Stimulated activated CD4-positive, alpha-beta T cell treated with anti-CD3 and anti-CD28 coated beads, Interleukin-15, amount 100 ng/mL, for 24 hours (primary cell): ENCODE data around the gene MIX23.
"Not testable (repeated sequence)": the region's sequence is repeated elsewhere in the genome, so short reads cannot be mapped to it uniquely, and the experiment has no call there.

Experiments used
- DNase-seq: peaks from one replicate; pipeline ENCODE4 v3.0.0-alpha.2; 2020

Gene MIX23

GRCh38 chr3:122391681-122392446 is 8.8 kb upstream of the MIX23 start:
- DNase-seq, result no peak

GRCh38 chr3:122390665-122391064 is 7.6 kb upstream of the MIX23 start:
- no peak for DNase-seq

GRCh38 chr3:122389892-122390291 is 6.9 kb upstream of the MIX23 start:
- DNase-seq, result no peak

GRCh38 chr3:122389197-122389596 is 6.2 kb upstream of the MIX23 start:
- no peak for DNase-seq

GRCh38 chr3:122387709-122388108 is 4.7 kb upstream of the MIX23 start:
- no peak for DNase-seq

GRCh38 chr3:122383771-122384697 is 1.0 kb upstream of the MIX23 start, which contains the start of gene FAM162A:
Gene FAM162A, plus strand, starts transcription at chr3:122384182. Its CDS starts 84 bp downstream, at chr3:122384266.
- DNase-seq, result peak; percentile 96

- DNase-seq, result no peak
Measured at GRCh38 chr3:122377975-122378374, 5.1 kb downstream of the MIX23 start.

- DNase-seq, result no peak
Measured at GRCh38 chr3:122374034-122374433, 9.0 kb downstream of the MIX23 start.

GRCh38 chr3:122366379-122366749 is 16.7 kb downstream of the MIX23 start:
- no peak for DNase-seq

GRCh38 chr3:122365582-122366378 is 17.3 kb downstream of the MIX23 start:
- DNase-seq, result not testable (repeated sequence)

- DNase-seq, result no peak
Measured at GRCh38 chr3:122365073-122365472, 18.0 kb downstream of the MIX23 start.

- DNase-seq, result no peak
Measured at GRCh38 chr3:122364490-122364889, 18.5 kb downstream of the MIX23 start.

GRCh38 chr3:122362026-122362425 is 21.0 kb downstream of the MIX23 start:
- no peak for DNase-seq

GRCh38 chr3:122358703-122359032 is 24.4 kb downstream of the MIX23 start:
- DNase-seq, result no peak

- no peak for DNase-seq
Measured at GRCh38 chr3:122357828-122358702, 25.0 kb downstream of the MIX23 start.

- DNase-seq, result peak; percentile 5
Measured at GRCh38 chr3:122356402-122356801, 26.6 kb downstream of the MIX23 start.

- no peak for DNase-seq
Measured at GRCh38 chr3:122355612-122356011, 27.4 kb downstream of the MIX23 start.

GRCh38 chr3:122353893-122354401 is 29.1 kb downstream of the MIX23 start:
- DNase-seq, result no peak

- DNase-seq, result no peak
Measured at GRCh38 chr3:122353215-122353614, 29.8 kb downstream of the MIX23 start.

- no peak for DNase-seq
Measured at GRCh38 chr3:122351612-122352011, 31.4 kb downstream of the MIX23 start.

- DNase-seq, result peak; percentile 11
Measured at GRCh38 chr3:122350814-122351418, 32.1 kb downstream of the MIX23 start.
